ENCODE measurements around the gene WDR59.

DNA sequence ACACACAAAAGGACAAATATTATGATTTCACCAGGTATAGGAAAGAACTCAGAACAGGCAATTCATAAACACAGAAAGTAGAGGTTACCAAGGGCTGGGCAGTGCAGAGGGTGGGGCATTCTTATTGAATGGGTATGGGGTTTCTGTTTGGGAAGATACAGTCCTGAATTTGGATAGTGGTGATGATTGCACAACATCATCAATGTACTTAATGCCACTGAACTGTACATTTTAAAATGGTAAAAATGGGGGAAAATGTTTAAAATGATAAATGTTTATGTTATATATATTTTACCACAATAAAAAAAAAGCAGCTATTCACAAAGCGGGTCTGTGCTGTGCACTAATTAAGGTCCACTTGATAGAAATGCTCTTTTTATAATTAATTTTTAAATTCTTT, 137.7 kb downstream of the WDR59 start:
- TF ChIP-seq CTCF (conservative IDR thresholded peaks at IDR 0.05; ENCODE audit: low read length) (no peak), EZH2phosphoT487 (IDR thresholded peaks at IDR 0.05; ENCODE audit: borderline replicate concordance, low read depth, low read length) (no peak)
